ENCODE measurements around the gene APLF.

The APLF gene

GRCh38 chr2:68475110-68475509 is 7.7 kb downstream of the APLF start:
- Histone ChIP-seq H3K4me2 (no peak overlapping the region), H3K27me3 (ENCODE audit: insufficient read depth, low read depth) (no peaks in the 10 kb centered on the region), H2AFZ (ENCODE audit: low read depth) (no peak overlapping the region), H3K79me2 (ENCODE audit: insufficient read depth, low read depth) (no peaks in the 10 kb centered on the region), H3K4me1 (ENCODE audit: low read depth, poor library complexity, severe bottlenecking) (peaks cover 1% of the 10 kb centered on the region), H3K9ac (no peak overlapping the region), H3K4me3 (IDR thresholded peaks at IDR 0.05; ENCODE audit: insufficient read depth, low read depth, low read length) (no peak overlapping the region), H3K27ac (no peak overlapping the region), H3K36me3 (ENCODE audit: insufficient read depth) (no peaks in the 10 kb centered on the region), H4K20me1 (ENCODE audit: insufficient read depth) (no peaks in the 10 kb centered on the region)
- no peak for TF ChIP-seq CTCF (conservative IDR thresholded peaks at IDR 0.05; ENCODE audit: low read depth, low read length)

GRCh38 chr2:68475576-68475975 is 8.2 kb downstream of the APLF start:
- Histone ChIP-seq H3K4me1 (ENCODE audit: low read depth, poor library complexity, severe bottlenecking) (no peaks in the 10 kb centered on the region), H3K36me3 (ENCODE audit: insufficient read depth) (no peaks in the 10 kb centered on the region), H4K20me1 (ENCODE audit: insufficient read depth) (no peaks in the 10 kb centered on the region), H3K9ac (no peak overlapping the region), H3K4me2 (no peak overlapping the region), H2AFZ (ENCODE audit: low read depth) (no peak overlapping the region), H3K27ac (no peak overlapping the region), H3K4me3 (IDR thresholded peaks at IDR 0.05; ENCODE audit: insufficient read depth, low read depth, low read length) (no peak overlapping the region), H3K79me2 (ENCODE audit: insufficient read depth, low read depth) (no peaks in the 10 kb centered on the region), H3K27me3 (ENCODE audit: insufficient read depth, low read depth) (no peaks in the 10 kb centered on the region)
- TF ChIP-seq CTCF (conservative IDR thresholded peaks at IDR 0.05; ENCODE audit: low read depth, low read length), result no peak

- Histone ChIP-seq H3K9ac (no peak overlapping the region), H3K4me1 (ENCODE audit: low read depth, poor library complexity, severe bottlenecking) (no peaks in the 10 kb centered on the region), H3K27ac (no peak overlapping the region), H3K36me3 (ENCODE audit: insufficient read depth) (no peaks in the 10 kb centered on the region), H2AFZ (ENCODE audit: low read depth) (no peak overlapping the region), H3K79me2 (ENCODE audit: insufficient read depth, low read depth) (no peaks in the 10 kb centered on the region), H4K20me1 (ENCODE audit: insufficient read depth) (no peaks in the 10 kb centered on the region), H3K4me3 (IDR thresholded peaks at IDR 0.05; ENCODE audit: insufficient read depth, low read depth, low read length) (no peak overlapping the region), H3K27me3 (ENCODE audit: insufficient read depth, low read depth) (no peaks in the 10 kb centered on the region), H3K4me2 (no peak overlapping the region)
- no peak for TF ChIP-seq CTCF (conservative IDR thresholded peaks at IDR 0.05; ENCODE audit: low read depth, low read length)
Observed at GRCh38 chr2:68476454-68476853, 9.1 kb downstream of the APLF start.

GRCh38 chr2:68478688-68479087 is 11.3 kb downstream of the APLF start:
- Histone ChIP-seq H2AFZ (ENCODE audit: low read depth) (no peak overlapping the region), H3K36me3 (ENCODE audit: insufficient read depth) (no peaks in the 10 kb centered on the region), H4K20me1 (ENCODE audit: insufficient read depth) (no peaks in the 10 kb centered on the region), H3K9ac (no peak overlapping the region), H3K4me2 (no peak overlapping the region), H3K4me3 (IDR thresholded peaks at IDR 0.05; ENCODE audit: insufficient read depth, low read depth, low read length) (no peak overlapping the region), H3K4me1 (ENCODE audit: low read depth, poor library complexity, severe bottlenecking) (no peaks in the 10 kb centered on the region), H3K27me3 (ENCODE audit: insufficient read depth, low read depth) (no peaks in the 10 kb centered on the region), H3K27ac (no peak overlapping the region), H3K79me2 (ENCODE audit: insufficient read depth, low read depth) (no peaks in the 10 kb centered on the region)
- TF ChIP-seq CTCF (conservative IDR thresholded peaks at IDR 0.05; ENCODE audit: low read depth, low read length), result no peak

Measured in KMS-11 (cell line).